GM23248 (cell line): ENCODE measurements around the gene SIGLEC1.

Experiments used
- EZH2 ChIP-seq: fragments of 200-600 bp; sonication (generic); IDR thresholded peaks from 2 replicates; pipeline ENCODE4 v1.6.1; 2018; ENCODE audit warnings: antibody characterized with exemption, mild to moderate bottlenecking; ENCODE audit not compliant: insufficient read depth, poor library complexity, severe bottlenecking
- EZH2phosphoT487 ChIP-seq: fragments of 200-600 bp; sonication (generic); IDR thresholded peaks from 2 replicates; pipeline ENCODE4 v1.6.1; 2018; ENCODE audit warnings: antibody characterized with exemption, moderate library complexity, mild to moderate bottlenecking, low read depth; ENCODE audit not compliant: insufficient read depth

GRCh38 chr20:3741836-3742458, 29.5 kb upstream of the SIGLEC1 start:
- TF ChIP-seq EZH2phosphoT487 (no peak), EZH2 (no peak)
